SK-N-SH treated with all-trans-retinoic acid at 6 μM for 48 hours (cell line): ENCODE measurements around the gene CAST.

Source experiments
- ARNTL ChIP-seq: fragments of 450-650 bp; formaldehyde crosslinking; IDR thresholded peaks from 2 replicates; pipeline ENCODE4 v1.5.0; 2020; ENCODE audit warnings: low read depth, mild to moderate bottlenecking, moderate library complexity, borderline replicate concordance
- SNAI2 ChIP-seq: fragments of 250-450 bp; sonication (Bioruptor Pico); IDR thresholded peaks from 2 replicates; pipeline ENCODE4 v1.5.0; 2020; ENCODE audit warnings: mild to moderate bottlenecking, moderate library complexity
- ZNF8 ChIP-seq: fragments of 450-650 bp; formaldehyde crosslinking; IDR thresholded peaks from 2 replicates; pipeline ENCODE4 v1.5.0; 2020; ENCODE audit warnings: mild to moderate bottlenecking, moderate library complexity
- TF ChIP-seq, protein P1 (sequence below): fragments of 250-450 bp; sonication (Bioruptor Pico); IDR thresholded peaks from 2 replicates; pipeline ENCODE4 v1.8.0; 2021; ENCODE audit warnings: low read depth, mild to moderate bottlenecking, moderate library complexity, borderline replicate concordance

- TF ChIP-seq, protein P1, sequence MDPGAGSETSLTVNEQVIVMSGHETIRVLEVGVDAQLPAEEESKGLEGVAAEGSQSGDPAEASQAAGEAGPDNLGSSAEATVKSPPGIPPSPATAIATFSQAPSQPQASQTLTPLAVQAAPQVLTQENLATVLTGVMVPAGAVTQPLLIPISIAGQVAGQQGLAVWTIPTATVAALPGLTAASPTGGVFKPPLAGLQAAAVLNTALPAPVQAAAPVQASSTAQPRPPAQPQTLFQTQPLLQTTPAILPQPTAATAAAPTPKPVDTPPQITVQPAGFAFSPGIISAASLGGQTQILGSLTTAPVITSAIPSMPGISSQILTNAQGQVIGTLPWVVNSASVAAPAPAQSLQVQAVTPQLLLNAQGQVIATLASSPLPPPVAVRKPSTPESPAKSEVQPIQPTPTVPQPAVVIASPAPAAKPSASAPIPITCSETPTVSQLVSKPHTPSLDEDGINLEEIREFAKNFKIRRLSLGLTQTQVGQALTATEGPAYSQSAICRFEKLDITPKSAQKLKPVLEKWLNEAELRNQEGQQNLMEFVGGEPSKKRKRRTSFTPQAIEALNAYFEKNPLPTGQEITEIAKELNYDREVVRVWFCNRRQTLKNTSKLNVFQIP (CRISPR knock-in tag): no peak
- TF ChIP-seq ARNTL (CRISPR knock-in tag) (no peak), ZNF8 (CRISPR knock-in tag) (no peak), SNAI2 (CRISPR knock-in tag) (no peak)
Measured at GRCh38 chr5:96651047-96651446, 11.1 kb upstream of the CAST start.
